IPS-NIHi7 (cell line): ENCODE measurements around the gene GRAMD1C.
"Not testable (repeated sequence)": the region's sequence is repeated elsewhere in the genome, so short reads cannot be mapped to it uniquely, and the experiment has no call there.

Experiments used
- DNase-seq: peaks from one replicate; pipeline ENCODE4 v3.0.0; 2012; ENCODE audit warnings: mixed read lengths; ENCODE audit errors: extremely low spot score

GRAMD1C gene

DNA sequence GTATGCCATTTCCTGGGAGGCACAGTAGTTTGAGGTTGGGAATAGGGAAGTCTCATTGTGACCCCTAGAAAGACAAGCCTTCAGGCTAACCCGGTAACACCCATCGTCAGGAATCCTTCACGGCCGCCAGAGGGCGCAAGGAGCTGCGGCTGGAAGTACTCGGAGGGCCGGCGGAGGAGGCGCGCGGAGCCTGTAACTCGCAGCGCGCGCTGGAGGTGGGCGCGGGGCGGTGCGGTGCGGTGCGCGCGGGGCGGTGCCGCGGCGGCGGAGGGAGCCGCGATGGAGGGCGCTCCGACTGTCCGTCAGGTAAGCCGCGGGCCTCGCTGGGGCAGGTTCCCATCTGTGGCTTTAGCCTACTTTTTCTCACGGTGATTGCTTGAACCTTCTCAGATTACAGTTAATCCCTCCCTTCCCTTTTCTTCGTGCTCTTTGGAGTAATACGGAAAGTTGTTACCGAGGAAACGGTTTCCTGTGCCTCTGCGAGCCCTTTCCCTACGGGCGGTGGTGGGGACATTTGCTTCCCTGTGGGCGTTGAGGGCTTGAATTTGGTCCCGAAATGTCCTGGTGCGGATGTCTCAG lies at the start of gene GRAMD1C:
Gene GRAMD1C, plus strand, starts transcription at position 158 of the 579 bp plus-strand sequence. Its CDS starts 122 bp downstream, at position 280.
- peak; percentile 91 for DNase-seq

DNA sequence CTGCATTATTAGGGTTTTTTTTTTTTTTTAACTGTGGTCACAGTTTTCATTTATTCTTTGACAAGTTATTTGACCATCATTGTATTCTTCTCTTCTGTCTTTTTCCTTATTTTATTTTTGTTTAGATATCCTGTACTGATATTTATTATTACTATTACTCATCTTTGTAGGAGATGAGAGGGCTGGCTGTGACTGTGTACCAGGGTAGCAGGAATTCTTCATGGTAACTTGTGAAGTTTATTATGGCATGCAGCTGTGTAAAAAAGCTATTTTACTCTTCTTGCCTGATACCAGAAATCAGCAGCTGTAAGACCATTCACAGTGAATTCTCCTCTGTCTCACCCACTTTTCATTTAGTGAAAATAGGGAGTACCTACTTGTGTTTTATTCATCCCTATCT lies 47.2 kb upstream of the GRAMD1C start:
- no peak for DNase-seq

DNA sequence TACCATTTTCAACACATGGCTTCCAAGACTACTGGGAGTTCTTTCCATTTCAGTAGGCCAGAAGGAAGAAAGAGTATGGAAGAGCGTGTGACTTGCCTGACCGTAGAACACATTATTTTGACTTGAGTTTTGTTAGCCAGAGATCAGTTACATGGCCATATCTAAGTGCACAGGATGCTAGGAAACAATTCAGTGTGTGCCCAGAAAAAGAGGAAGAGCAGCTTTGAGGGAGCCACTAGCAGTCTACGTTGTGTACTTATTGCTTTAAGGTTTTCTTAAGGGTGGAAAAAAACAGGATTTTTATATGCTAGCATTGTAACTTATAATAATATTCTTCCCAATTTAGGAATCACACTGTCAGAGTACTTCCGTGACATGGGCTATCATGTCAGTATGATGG lies 44.1 kb upstream of the GRAMD1C start:
- DNase-seq = no peak

DNA sequence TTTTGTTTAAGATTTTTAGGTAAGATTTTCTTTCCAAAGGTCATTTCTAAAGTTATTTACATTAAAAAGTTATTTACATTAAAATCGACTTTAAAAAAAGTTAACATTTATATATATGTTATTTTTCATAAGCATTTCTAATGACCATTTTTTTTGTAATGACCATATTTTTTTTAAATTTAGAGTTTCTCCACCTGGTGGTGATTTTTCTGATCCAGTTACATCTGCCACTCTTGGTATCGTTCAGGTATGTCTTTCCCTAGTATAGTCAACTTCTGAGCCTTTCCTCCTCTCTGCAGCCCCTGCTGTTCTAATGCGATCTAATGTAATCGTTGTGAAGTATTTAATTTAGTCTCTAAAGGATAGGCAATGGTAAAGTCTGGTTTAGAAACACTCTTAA lies 42.9 kb upstream of the GRAMD1C start:
- DNase-seq = no peak

DNA sequence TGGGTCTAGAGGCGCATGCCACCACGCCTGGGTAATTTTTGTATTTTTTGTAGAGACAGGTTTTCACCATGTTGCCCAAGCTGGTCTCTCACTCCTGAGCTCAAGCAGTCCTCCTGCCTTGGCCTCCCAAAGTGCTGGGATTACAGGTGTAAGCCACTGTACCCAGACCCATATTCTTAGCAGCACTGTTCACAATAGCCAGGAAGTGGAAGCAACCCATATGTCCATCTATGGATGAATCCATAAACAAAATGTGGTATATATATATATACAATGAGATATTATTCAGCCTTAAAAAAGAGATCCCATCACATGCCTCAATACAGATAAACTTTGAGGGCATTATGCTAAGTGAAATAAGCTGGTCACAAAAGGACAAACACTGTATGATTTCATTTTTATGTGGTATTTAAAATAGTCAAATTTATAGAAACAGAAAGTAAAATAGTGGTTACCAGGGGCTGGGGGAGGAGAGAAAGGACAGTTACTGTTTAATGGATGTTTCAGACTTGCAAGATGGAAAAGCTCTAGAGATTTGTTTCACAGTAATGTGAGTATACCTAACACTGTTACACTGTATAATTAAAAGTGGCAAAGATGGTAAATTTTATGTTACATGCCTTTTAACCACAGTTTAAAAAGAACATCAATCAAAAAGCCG lies 35.7 kb upstream of the GRAMD1C start:
- no peak for DNase-seq

DNA sequence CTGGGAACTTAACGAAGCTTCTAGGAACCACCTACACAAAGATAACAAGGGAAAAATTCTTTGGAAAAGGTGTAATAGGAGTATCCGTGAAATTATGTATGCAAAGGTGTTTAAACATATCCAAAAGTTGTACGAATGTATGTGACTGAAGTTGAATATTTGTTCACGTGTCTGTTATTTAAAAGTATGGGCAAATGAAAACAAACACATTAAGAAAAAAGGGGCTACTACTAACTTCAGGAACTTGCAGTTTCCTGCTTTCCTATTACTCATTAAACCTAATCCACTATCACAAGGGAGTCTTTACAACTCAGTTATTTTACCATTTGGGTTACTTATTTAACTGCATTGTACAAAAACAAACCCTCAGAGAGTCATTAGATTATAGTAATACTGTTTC lies 33.9 kb upstream of the GRAMD1C start:
- no peak for DNase-seq

DNA sequence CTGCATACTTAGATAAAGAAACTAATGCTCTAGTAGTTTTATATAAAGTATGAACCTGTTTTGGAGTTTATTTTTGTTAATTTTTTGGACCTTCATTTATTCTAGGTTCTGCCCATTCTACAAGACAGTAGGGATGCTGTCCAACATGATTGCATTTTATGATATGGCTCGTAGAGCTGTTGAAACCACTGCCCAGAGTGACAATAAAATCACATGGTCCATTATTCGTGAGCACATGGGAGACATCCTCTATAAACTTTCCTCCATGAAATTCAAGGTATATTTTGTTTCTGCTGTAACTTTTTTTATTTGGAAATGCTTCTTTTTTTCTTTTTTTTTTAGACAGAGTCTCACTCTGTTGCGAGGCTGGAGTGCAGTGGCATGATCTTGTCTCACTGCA lies 33.3 kb upstream of the GRAMD1C start:
- DNase-seq = no peak

DNA sequence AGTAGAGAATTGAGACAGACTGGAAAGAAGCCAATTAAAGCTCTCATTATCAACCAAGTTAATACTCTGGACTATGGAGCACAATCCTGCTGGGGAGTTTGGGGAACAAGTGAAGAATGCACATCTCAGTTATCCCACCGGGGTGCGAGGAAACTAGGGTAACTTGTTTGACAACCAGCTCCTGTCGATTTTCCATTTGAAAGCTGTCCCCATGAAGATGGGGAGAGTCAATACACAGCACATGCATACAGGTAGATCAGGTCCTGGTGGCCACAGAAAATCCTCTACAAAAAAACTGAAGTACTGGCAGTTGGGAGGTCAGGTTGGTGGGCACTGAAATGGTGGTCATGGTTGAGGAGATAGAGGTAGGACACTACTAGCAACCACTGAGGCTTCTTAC lies 25.7 kb upstream of the GRAMD1C start:
- peak; percentile 13 for DNase-seq

DNA sequence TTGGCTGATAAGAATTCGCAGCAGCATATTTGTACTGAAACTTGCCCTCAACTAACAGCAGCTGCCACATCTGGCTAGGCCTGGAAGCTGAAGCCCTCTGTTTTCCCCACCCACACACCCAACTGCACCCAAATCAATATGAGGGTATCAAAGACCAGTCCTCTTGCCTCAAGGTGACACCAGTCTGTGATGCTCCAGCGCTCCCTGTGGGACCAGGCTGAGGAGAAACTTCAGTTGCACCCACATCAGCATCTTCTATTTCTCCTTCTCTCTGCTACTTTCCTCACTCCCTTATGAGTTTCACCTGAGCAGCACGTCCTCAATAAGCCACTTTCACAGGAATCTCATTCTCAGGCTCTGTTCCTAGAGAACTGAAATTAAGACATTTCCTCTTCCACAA lies 18.7 kb upstream of the GRAMD1C start:
- no peak for DNase-seq

DNA sequence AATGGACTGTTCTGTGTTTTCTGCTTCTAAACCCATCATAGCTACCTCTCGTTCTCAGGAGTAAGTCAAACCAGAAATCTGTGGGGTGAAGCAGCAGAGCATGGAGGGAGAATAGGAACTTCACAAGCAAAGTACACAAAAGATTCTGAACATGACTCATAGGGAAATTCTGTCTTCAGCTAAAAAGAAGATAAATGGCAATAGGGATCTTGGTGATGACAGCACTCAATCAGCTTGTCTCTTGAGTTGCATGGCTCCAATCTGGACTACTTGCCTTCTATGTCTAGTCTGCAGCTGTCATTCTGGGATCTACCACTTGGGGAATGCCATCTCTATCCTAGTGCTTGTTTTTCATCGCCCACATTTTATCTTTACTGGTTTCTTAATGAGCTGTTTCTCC lies 13.5 kb upstream of the GRAMD1C start:
- peak; percentile 26 for DNase-seq

DNA sequence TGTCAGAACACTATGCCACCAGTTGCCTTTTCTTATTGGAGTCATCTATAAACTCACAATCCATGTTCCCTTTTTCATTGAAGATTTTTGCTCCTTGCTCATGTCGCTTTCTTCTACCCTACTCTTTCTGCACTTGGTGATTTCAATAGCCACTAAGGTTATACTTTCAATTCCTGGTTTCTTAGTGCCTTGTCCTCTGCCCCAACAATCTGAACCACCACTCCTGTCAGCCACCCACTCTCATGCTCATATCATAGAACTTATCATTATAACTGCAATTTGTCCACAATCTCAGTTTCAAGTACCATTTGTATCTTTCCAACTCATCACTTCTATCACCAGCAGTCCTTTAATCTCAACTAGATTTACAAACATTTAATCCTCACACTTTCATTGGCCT lies 10.0 kb upstream of the GRAMD1C start:
- no peak for DNase-seq

DNA sequence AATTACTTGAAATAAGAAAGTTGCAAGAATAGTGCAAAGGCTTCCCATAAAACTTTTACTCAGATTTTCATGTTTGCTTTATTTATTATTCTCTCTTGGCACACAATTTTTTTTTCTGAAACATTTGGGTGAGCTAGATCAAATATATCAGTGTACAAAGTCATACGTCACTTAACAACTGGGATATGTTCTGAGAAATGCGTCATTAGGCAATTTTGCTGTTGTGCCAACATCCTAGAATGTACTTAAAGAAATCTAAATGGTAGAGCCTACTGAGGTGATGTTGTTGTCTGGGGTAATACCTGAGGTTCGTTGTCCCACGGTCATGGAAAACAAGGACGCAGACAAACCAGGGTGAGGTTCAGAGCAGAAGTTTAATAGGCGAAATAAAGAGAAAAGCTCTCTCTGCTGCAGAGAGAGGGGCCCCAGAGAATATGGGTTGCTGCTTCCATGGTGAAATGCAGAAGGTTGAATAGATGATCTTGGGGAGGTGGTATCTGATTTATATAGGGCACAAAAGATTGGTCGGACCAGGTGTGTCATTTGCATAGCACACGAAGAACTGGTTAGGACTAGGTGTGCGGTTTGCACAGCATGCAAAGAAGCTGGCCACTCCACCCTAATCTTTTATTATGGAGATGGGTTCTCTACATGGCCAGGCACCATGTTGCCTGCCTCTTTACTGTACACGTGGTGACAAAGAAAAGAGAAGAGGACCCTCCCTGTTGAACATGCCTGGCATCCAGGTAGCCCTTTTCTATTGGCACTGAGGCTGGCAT lies 8.8 kb upstream of the GRAMD1C start:
- no peak for DNase-seq

DNA sequence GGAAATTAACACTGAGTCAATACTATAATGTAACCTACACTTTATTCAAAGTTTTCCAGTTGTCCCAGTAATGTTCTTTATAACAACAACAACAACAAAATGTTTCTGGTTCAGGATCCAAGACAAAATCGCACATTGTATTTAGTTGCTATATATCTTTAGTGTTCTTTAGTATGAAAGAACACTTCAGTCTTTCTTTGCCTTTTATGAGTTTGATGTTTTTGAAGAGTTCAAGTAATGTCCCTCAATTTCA lies 7.6 kb upstream of the GRAMD1C start:
- no peak for DNase-seq

DNA sequence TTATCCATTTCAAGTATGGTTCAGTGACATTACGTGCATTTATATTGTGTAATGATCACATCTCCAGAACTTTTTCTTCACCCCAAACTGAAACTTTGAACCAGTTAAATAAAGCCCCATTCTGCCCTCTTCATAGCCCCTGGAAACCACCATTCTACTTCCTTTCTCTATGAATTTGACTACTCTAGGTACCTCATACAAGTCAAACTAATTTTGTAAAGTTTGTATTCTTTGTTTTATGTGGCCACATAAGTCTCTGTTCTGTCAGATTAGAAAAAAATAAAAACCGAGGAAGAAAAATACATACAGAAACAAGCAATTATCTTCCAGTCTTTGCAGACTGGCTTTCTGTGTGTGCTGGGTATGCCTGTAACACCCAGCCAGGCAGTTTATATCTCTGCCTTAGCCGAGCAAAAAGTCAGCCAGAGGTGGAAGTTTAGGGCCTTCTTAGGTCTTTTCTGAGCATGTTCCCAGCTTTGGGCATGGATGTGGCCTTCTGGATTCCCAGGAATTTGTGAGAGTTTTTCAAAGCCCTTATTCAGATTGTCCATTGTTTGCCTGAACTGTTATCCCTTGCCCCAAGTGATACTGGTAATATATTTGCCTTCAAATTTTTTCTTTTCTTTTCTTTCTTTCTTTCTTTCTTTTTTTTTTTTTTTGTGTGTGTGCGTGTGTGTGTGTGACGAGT lies 6.0 kb upstream of the GRAMD1C start:
- DNase-seq = no peak

DNA sequence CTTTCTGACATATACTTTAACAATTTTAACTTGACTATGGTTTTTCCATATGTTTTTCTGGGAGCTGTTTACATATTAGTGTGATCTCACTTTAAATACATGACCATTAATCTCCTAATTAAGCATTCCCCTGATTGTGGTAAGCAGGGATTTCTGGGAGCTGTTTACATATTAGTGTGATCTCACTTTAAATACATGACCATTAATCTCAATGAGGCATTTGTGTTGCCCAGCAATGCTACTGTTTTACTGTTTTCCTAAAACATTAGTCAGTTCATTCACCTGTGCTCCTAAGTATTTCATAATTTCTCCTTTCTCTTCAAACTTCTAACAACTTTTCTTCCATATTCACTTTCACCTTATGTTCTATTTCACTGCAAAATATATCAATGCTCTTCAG lies 3.6 kb upstream of the GRAMD1C start:
- no peak for DNase-seq

DNA sequence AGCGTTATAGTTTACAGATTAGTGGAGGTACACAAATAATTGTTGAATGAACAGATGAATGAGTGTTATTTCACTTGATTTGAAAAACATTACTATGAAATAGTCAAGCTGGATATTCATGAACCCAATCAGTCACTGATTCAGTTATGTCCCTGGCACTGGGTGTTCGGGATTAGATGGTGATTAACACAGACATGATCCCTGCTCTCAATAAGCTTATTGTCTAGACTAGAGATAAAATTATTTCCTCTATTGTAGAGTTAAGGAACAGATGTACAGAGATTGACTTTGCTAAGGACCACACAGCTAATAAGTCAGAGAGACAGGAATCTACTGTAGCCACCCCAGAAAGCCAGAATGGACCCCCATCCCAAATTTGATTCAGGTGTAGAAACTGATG lies 963 bp downstream of the GRAMD1C start:
- no peak for DNase-seq

DNA sequence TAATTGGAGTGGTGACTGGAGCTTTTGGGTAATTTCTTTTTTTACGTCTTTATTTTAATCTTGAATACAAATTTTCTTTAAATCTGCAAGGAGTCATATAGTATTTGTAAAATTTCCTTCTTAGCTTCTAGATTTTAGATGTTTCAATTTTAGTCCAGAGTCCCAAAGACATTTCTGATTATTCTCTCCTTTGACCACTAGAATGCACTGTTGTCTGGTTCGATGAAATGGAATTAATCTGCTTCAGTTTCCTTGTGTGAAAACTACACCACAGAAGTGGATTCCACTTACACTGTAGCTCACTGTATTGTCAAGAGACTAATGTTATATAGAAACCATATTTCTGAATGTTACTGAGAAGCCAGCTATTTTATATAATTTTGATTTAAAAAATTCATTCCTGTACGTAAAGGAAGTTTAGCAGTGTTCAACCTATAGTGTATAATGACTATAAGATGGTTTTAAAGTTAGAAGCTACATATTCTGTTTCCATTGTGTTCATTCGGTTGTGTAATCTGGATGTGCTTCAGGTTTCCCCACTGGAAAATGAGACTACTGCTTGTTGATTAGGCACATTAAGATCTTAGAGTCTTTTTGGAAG lies 6.1 kb downstream of the GRAMD1C start:
- peak; percentile 21 for DNase-seq

DNA sequence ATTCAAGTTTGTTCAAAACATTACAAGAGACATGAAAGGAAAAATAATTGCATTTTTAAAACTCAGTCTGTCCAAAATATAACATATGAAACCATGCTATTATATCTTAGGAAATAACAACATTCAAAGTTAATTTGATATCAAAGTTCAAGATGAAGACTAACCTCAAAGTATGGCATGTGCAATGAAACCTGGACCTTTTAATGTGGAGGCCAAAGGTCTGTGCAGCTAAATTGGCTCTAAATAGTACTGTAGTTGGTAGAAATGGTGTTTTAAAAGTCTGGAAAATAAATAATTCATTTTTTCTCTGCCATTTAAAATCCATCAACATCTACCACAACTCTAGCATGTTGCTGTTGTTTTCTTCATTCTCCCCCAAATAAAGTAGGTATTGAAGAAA lies 8.7 kb downstream of the GRAMD1C start:
- no peak for DNase-seq

DNA sequence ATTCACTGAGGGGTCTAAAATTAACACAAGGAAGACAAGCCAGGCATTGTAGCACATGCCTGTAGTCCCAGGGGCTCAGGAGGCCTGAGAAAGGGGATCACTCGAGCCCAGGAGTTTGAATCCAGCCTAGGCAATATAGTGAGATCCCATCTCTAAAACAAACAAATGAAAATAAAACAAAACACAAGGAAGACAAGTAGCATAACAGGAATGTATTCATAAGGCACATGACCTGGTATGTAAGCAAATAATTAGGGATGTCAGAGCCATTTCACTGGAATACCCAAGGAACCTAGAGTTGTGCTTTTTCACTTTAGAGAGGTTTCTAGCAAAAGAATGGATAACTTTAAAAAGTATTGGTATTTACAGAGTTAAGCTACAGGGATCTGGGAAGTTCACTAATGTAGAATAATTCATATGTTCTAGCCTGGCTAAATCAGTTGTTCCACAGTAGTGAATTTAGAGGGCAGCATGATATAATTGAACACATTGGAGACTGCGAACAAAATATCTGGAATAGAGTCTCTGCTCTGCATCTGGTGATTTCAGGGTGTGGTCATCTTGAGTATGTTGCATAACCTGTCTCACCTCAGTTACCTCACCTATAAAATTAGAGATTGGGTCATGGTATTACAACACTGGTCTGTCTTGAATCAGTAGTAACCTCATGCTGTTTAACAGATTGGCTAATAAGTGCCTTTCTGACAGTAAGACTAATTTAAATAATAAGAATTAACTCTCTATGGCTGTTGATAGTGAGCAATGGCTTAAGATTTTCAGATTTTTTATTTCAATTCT lies 9.3 kb downstream of the GRAMD1C start:
- no peak for DNase-seq

DNA sequence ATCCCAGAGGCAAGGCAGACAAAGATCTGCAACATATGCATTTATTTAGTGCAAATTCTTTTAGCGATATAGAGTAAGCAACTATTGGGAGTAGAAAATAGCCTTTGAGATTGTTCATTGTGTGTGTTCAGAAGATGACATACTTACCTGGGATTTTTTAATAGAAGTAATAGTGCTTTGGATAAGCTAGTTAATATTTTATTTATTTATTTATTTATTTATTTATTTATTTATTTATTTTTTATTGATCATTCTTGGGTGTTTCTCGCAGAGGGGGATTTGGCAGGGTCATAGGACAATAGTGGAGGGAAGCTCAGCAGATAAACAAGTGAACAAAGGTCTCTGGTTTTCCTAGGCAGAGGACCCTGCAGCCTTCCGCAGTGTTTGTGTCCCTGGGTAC lies 10.5 kb downstream of the GRAMD1C start:
- not testable (repeated sequence) for DNase-seq

DNA sequence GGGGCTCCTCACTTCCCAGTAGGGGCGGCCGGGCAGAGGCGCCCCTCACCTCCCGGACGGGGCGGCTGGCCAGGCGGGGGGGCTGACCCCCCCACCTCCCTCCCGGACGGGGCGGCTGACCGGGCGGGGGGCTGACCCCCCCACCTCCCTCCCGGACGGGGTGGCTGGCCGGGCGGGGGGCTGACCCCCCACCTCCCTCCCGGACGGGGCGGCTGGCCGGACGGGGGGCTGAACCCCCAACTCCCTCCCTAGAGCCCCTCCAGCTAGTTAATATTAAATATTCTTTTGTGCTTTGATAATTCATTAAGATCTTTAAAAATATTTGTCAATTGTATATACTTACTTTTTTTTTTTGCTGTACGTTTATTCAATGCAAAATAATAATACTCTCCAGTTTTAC lies 11.3 kb downstream of the GRAMD1C start:
- not testable (repeated sequence) for DNase-seq

DNA sequence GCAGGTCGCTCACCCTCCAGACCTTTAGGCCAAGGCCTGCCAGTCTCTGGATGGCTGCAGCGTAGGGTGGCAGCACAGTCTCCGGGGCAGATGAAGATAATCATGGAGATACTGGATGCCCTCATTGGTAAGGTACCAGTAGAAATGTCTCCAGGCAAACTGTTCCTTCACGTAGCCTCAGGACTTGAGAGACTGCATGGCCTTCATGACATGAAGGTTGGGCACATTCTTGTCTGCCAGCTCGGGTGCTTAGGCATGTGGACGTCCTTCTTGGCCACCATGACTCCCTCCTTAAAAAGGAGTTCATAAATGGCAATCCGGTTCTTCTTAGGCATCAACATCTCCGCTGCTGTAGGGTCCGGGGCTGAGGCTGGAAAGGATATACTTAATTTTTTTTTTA lies 11.8 kb downstream of the GRAMD1C start:
- DNase-seq = not testable (repeated sequence)
